H1 (cell line): ENCODE data around the gene WDR75. TPM values are rescaled to one million over a fixed set of nuclear protein-coding genes. Genes with fewer than 3 reads are reported as not detected.

Source experiments
- CTCF ChIA-PET: fragments of 300-600 bp; sonication (Branson Sonifier 250); formaldehyde crosslinking; loops from one replicate; lab custom pipeline; 2021; ENCODE audit not compliant: partially characterized antibody; lab: Charles Lee
- POLR2A ChIA-PET: fragments of 300-600 bp; sonication (Branson Sonifier 250); formaldehyde crosslinking; loops from one replicate; lab custom pipeline; 2021; ENCODE audit warnings: inconsistent platforms; ENCODE audit not compliant: partially characterized antibody; lab: Charles Lee
- DNase-seq, 2 experiments: peaks; one replicate each; pipeline versions ENCODE4 v3.0.0 to v3.0.0-alpha.2; 2010 to 2022; ENCODE audit warnings: low spot score in 2 of 2, low read depth in 1 of 2, mixed read lengths in 1 of 2
- FAIRE-seq: peaks from 2 replicates; lab custom pipeline; 2011; peaks lifted over from hg19 to GRCh38; lab: Jason Lieb, UNC
- H2AFZ ChIP-seq: 2 replicates; pipeline ENCODE4 v1.8.1; 2012; ENCODE audit warnings: low read length, inconsistent platforms
- H2AK5ac ChIP-seq: 2 replicates; pipeline ENCODE4 v1.6.1; 2013; ENCODE audit warnings: low read depth, low read length
- H2BK120ac ChIP-seq: replicated peaks from 2 replicates; pipeline ENCODE3; 2013; ENCODE audit warnings: low read depth, low read length, inconsistent platforms
- H2BK12ac ChIP-seq: 2 replicates; pipeline ENCODE4 v1.6.1; 2013; ENCODE audit warnings: low read depth, low read length
- H2BK15ac ChIP-seq: 2 replicates; pipeline ENCODE4 v1.6.1; 2013; ENCODE audit warnings: low read length
- H2BK20ac ChIP-seq: 2 replicates; pipeline ENCODE4 v1.6.1; 2013; ENCODE audit warnings: low read length
- H2BK5ac ChIP-seq: 2 replicates; pipeline ENCODE4 v1.6.1; 2013; ENCODE audit warnings: low read depth, low read length
- H3K14ac ChIP-seq: 2 replicates; pipeline ENCODE4 v1.6.1; 2013; ENCODE audit warnings: inconsistent platforms; ENCODE audit not compliant: insufficient read length
- H3K18ac ChIP-seq: 2 replicates; pipeline ENCODE4 v1.6.1; 2013; ENCODE audit warnings: low read length; ENCODE audit errors: extremely low read depth
- H3K23ac ChIP-seq: 2 replicates; pipeline ENCODE4 v1.6.1; 2013; ENCODE audit warnings: inconsistent platforms; ENCODE audit not compliant: insufficient read length
- H3K23me2 ChIP-seq: 2 replicates; pipeline ENCODE4 v1.6.1; 2013; ENCODE audit warnings: low read depth, low read length
- H3K27ac ChIP-seq: 2 replicates; pipeline ENCODE4 v1.6.1; 2011; ENCODE audit warnings: low read depth, low read length, inconsistent platforms
- H3K27me3 ChIP-seq, 4 experiments: replicated peaks in 1 of 4; 1 replicate in 1 of 4; 2 replicates in 3 of 4; pipeline versions ENCODE4 v1.6.1 to v1.8.1; 2011 to 2013; ENCODE audit warnings: low read length in 3 of 4, mild to moderate bottlenecking in 3 of 4, inconsistent platforms in 2 of 4, mixed read lengths in 2 of 4, moderate library complexity in 1 of 4; ENCODE audit not compliant: control insufficient read depth in 3 of 4, insufficient read depth in 3 of 4; ENCODE audit errors: extremely low read depth in 1 of 4
- H3K36me3 ChIP-seq, 4 experiments: 2 replicates each; pipeline versions ENCODE4 v1.6.1 to v1.8.1; 2011 to 2013; ENCODE audit warnings: mild to moderate bottlenecking in 4 of 4, low read length in 3 of 4, moderate library complexity in 2 of 4, control low read depth in 1 of 4, inconsistent platforms in 1 of 4; ENCODE audit not compliant: insufficient read depth in 4 of 4, control insufficient read depth in 2 of 4
- H3K4ac ChIP-seq: replicated peaks from 2 replicates; pipeline ENCODE3; 2013; ENCODE audit warnings: low read length, low read depth, mixed read lengths, inconsistent platforms; ENCODE audit not compliant: insufficient read length
- H3K4me1 ChIP-seq, 4 experiments: replicated peaks in 1 of 4; 1 replicate in 1 of 4; 2 replicates in 3 of 4; pipeline versions ENCODE4 v1.6.1 to v1.8.1; 2011 to 2013; ENCODE audit warnings: low read length in 3 of 4, inconsistent platforms in 2 of 4, mixed read lengths in 1 of 4; ENCODE audit not compliant: insufficient read depth in 4 of 4, control insufficient read depth in 3 of 4
- H3K4me2 ChIP-seq, 2 experiments: 2 replicates each; pipeline versions ENCODE4 v1.6.1 to v1.8.1; 2011 to 2013; ENCODE audit warnings: low read depth in 2 of 2, low read length in 2 of 2, control low read depth in 1 of 2, inconsistent platforms in 1 of 2, mild to moderate bottlenecking in 1 of 2; ENCODE audit not compliant: insufficient read depth in 1 of 2
- H3K4me3 ChIP-seq, 4 experiments: fragments of 200-600, 300-600 bp in 1 of 4; sonication (generic), shearing (Covaris generic), sonication (Bioruptor Twin) in 1 of 4; 2 replicates each; pipeline versions ENCODE4 v1.5.1 to v1.8.1; 2011 to 2016; ENCODE audit warnings: low read length in 4 of 4, low read depth in 3 of 4, control low read depth in 2 of 4, inconsistent platforms in 2 of 4, mild to moderate bottlenecking in 2 of 4, mixed read lengths in 1 of 4, moderate library complexity in 1 of 4; ENCODE audit not compliant: insufficient read depth in 2 of 4; ENCODE audit errors: extremely low read depth in 1 of 4
- H3K56ac ChIP-seq: replicated peaks from 2 replicates; pipeline ENCODE3; 2013; ENCODE audit warnings: low read depth, mild to moderate bottlenecking, mixed read lengths, low read length, inconsistent platforms; ENCODE audit not compliant: insufficient read length
- H3K79me1 ChIP-seq: 2 replicates; pipeline ENCODE4 v1.6.1; 2013; ENCODE audit warnings: low read depth, low read length, control low read depth
- H3K79me2 ChIP-seq, 2 experiments: 2 replicates each; pipeline versions ENCODE4 v1.6.1 to v1.8.1; 2012 to 2013; ENCODE audit warnings: low read length in 2 of 2, mild to moderate bottlenecking in 2 of 2, inconsistent platforms in 1 of 2; ENCODE audit not compliant: insufficient read depth in 2 of 2, control insufficient read depth in 1 of 2
- H3K9ac ChIP-seq, 4 experiments: replicated peaks in 1 of 4; 1 replicate in 1 of 4; 2 replicates in 3 of 4; pipeline versions ENCODE4 v1.6.1 to v1.8.1; 2011 to 2013; ENCODE audit warnings: low read depth in 3 of 4, low read length in 3 of 4, control low read depth in 2 of 4, mild to moderate bottlenecking in 2 of 4, moderate library complexity in 2 of 4, inconsistent platforms in 1 of 4; ENCODE audit errors: extremely low read depth in 1 of 4
- H3K9me3 ChIP-seq, 2 experiments: 2 replicates each; pipeline versions ENCODE4 v1.6.1 to v1.8.1; 2012 to 2013; ENCODE audit warnings: mild to moderate bottlenecking in 2 of 2, moderate library complexity in 2 of 2, control low read depth in 1 of 2, inconsistent platforms in 1 of 2, low read depth in 1 of 2, low read length in 1 of 2, mixed read lengths in 1 of 2; ENCODE audit not compliant: insufficient read depth in 2 of 2
- H4K20me1 ChIP-seq, 2 experiments: replicated peaks in 1 of 2; 2 replicates each; pipeline versions ENCODE3 to v1.8.1; 2011 to 2013; ENCODE audit warnings: inconsistent platforms in 2 of 2, low read length in 2 of 2, mild to moderate bottlenecking in 1 of 2; ENCODE audit not compliant: insufficient read depth in 2 of 2, control insufficient read depth in 1 of 2
- H4K5ac ChIP-seq: 2 replicates; pipeline ENCODE4 v1.6.1; 2013; ENCODE audit warnings: low read length, low read depth, mixed read lengths, inconsistent platforms; ENCODE audit not compliant: insufficient read length
- H4K8ac ChIP-seq: 2 replicates; pipeline ENCODE4 v1.8.0; 2013; ENCODE audit warnings: mild to moderate bottlenecking, moderate library complexity, low read length, inconsistent platforms; ENCODE audit not compliant: insufficient read depth; ENCODE audit errors: extremely low read depth
- H4K91ac ChIP-seq: replicated peaks from 2 replicates; pipeline ENCODE3; 2013; ENCODE audit warnings: low read length, mixed read lengths, inconsistent platforms; ENCODE audit not compliant: insufficient read length
- CHD2 ChIP-seq: IDR thresholded peaks from 2 replicates; pipeline ENCODE4 v1.6.1; 2012; ENCODE audit warnings: low read length, improper control_type of control experiment
- EGR1 ChIP-seq: IDR thresholded peaks from 2 replicates; pipeline ENCODE4 v1.6.1; 2011; ENCODE audit warnings: low read depth, low read length, borderline replicate concordance
- FOSL1 ChIP-seq: IDR thresholded peaks from 2 replicates; pipeline ENCODE4 v1.6.1; 2011; ENCODE audit warnings: mild to moderate bottlenecking, low read depth, low read length, moderate library complexity; ENCODE audit not compliant: insufficient read depth
- HDAC2 ChIP-seq, 2 experiments: fragments of 300-600 bp in 1 of 2; sonication (generic) in 1 of 2; IDR thresholded peaks; 2 replicates each; pipeline ENCODE4 v1.6.1; 2011 to 2012; ENCODE audit warnings: low read depth in 2 of 2, low read length in 2 of 2, mild to moderate bottlenecking in 2 of 2, moderate library complexity in 2 of 2, borderline replicate concordance in 1 of 2, inconsistent platforms in 1 of 2
- JUN ChIP-seq: IDR thresholded peaks from 2 replicates; pipeline ENCODE4 v1.6.1; 2011; ENCODE audit warnings: low read depth, mild to moderate bottlenecking, improper control_type of control experiment, low read length
- JUND ChIP-seq: IDR thresholded peaks from 2 replicates; pipeline ENCODE4 v1.6.1; 2011; ENCODE audit warnings: mild to moderate bottlenecking, improper control_type of control experiment, low read length
- KDM5A ChIP-seq: fragments of 200-600 bp; IDR thresholded peaks from 2 replicates; pipeline ENCODE4 v1.7.1; 2012; ENCODE audit warnings: mild to moderate bottlenecking, low read length, inconsistent platforms, mixed read lengths
- NRF1 ChIP-seq: IDR thresholded peaks from 2 replicates; pipeline ENCODE4 v1.6.1; 2011; ENCODE audit warnings: mild to moderate bottlenecking, low read depth, low read length, improper control_type of control experiment
- PHF8 ChIP-seq: fragments of 200-600 bp; sonication (generic); conservative IDR thresholded peaks from 2 replicates; pipeline ENCODE4 v1.7.1; 2012; ENCODE audit warnings: low read depth, mild to moderate bottlenecking, inconsistent platforms, low read length, moderate library complexity
- RFX5 ChIP-seq: IDR thresholded peaks from 2 replicates; pipeline ENCODE4 v1.6.1; 2011; ENCODE audit warnings: low read depth, low read length, improper control_type of control experiment, borderline replicate concordance
- SP2 ChIP-seq: IDR thresholded peaks from 2 replicates; pipeline ENCODE4 v1.6.1; 2012; ENCODE audit warnings: mild to moderate bottlenecking, low read length, inconsistent platforms
- TEAD4 ChIP-seq: IDR thresholded peaks from 2 replicates; pipeline ENCODE4 v1.6.1; 2012; ENCODE audit warnings: low read depth, low read length, inconsistent platforms, mixed read lengths
- ZNF274 ChIP-seq: IDR thresholded peaks from 2 replicates; pipeline ENCODE4 v1.7.0; 2012; ENCODE audit warnings: low read length, borderline replicate concordance; ENCODE audit errors: extremely low read depth
- WGBS, 2 experiments: shearing (Covaris generic) in 1 of 2; methylation state at CpG; one replicate each; pipeline versions ENCODE4 v1.1.6 to v1.1.7; 2013 to 2015; ENCODE audit warnings: low lambda C conversion rate in 2 of 2, mixed read lengths in 2 of 2, inconsistent platforms in 1 of 2, low coverage in 1 of 2, missing lambda C conversion rate in 1 of 2; ENCODE audit not compliant: insufficient replicate concordance in 2 of 2, insufficient coverage in 1 of 2, insufficient read length in 1 of 2; ENCODE audit errors: extremely low coverage in 1 of 2, missing lambda C conversion rate in 1 of 2; 5-methylcytosine and 5-hydroxymethylcytosine counted together
- polyA plus RNA-seq, 7 experiments: library from polyadenylated mRNA; depleted of rRNA in 3 of 7; stranded (reverse) in 5 of 7; unstranded in 2 of 7; fragments of >200 nt in 5 of 7; fragments of 200-250 nt in 2 of 7; gene quantifications; 1 replicate in 5 of 7; 2 replicates in 1 of 7; 4 replicates in 1 of 7; pipeline versions ENCODE4 v1.2.1 to v1.2.3, GENCODE V29; 2011 to 2013; ENCODE audit warnings: missing spikeins in 2 of 7, mixed read lengths in 2 of 7
- total RNA-seq: library from RNA; stranded (reverse); fragmentation: NEBNext Ultra II Directional; extraction: Animal tissue kit (Norgen Biotek cat#: 25700); gene quantifications from 2 replicates; pipeline ENCODE4 v1.2.1, GENCODE V29; 2021
- TF ChIP-seq, protein P1 (sequence below): IDR thresholded peaks from 2 replicates; pipeline ENCODE4 v1.6.1; 2011; ENCODE audit warnings: low read depth, mild to moderate bottlenecking, low read length; ENCODE audit not compliant: insufficient read depth

WDR75 gene
- total and polyA plus RNA-seq, 2 of the 8 experiments (the other 6 are each of a cell fraction or from before 2014, with no cell fraction given) = 26.9 to 77.1 TPM

DNA sequence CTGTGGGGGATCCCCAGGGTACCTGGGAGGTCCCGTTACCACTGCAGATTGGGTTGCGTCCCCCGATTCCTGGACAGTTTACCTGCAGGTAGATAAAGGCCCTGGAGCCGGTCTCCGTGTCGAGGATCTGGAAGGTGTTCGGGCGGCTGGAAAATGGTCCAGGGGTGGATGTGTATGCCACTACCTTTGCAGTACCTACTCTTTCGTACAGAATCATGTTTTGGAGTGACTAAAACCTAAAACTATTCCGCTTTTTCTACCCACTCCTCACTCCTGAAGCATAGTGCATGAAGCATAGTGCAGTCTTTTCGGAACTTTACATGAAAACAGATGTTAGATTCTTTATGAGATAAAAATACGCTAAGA lies 418 bp downstream of the WDR75 start:
- POLR2A ChIA-PET = interaction anchor here (0.6 to 2.1 kb wide), 4 partner anchors 10 to 321 kb away, joined by 4 to 11 read pairs (median 6); partner anchors contain the start of gene OSGEPL1
- peaks cover 24 to 54% of the 10 kb centered on the region in 2 experiments for H3K79me2 ChIP-seq
- no peaks in the 10 kb centered on the region; the same call in 1 of the 2 replicates for H3K23me2 ChIP-seq
- peak overlapping the region; percentile 82 to 98 (median 94) for H3K4me3 ChIP-seq
- no peak for DNase-seq
- H2AK5ac ChIP-seq = no peak overlapping the region
- peaks cover 7 to 11% of the 10 kb centered on the region in 2 experiments for H4K20me1 ChIP-seq
- no peak for FAIRE-seq
- H2BK5ac ChIP-seq = peak overlapping the region; percentile 63
- peak overlapping the region; percentile 89 for H3K27ac ChIP-seq
- peak overlapping the region; percentile 97; the same call in 1 of the 2 replicates for H4K8ac ChIP-seq
- H3K4me2 ChIP-seq = peak overlapping the region; percentile 19 to 71
- WGBS, 2 experiments = 2% methylated on average over 9 of the region's 12 CpGs; no CpG with 5 or more reads in 1 of the 2 experiments
- 0 out of 2 replicates have a peak overlapping the region, but pooled peaks have one; percentile 25 for H2AFZ ChIP-seq
- H3K36me3 ChIP-seq = peaks cover 0 to 5% (median 2%) of the 10 kb centered on the region in 4 experiments; a peak in 2 of 8 replicates
- H4K91ac ChIP-seq = no peak overlapping the region
- H3K14ac ChIP-seq = no peak overlapping the region
- no peak overlapping the region for H3K4ac ChIP-seq
- H3K56ac ChIP-seq = peak overlapping the region; percentile 77
- no peak overlapping the region for H4K5ac ChIP-seq
- peak overlapping the region; percentile 89 to 96 (median 94) for H3K9ac ChIP-seq
- H3K4me1 ChIP-seq = peaks cover 0 to 6% (median 1%) of the 10 kb centered on the region in 4 experiments; a peak in 2 of 7 replicates
- no peak overlapping the region for H2BK20ac ChIP-seq
- no peak overlapping the region for H3K23ac ChIP-seq
- no peak overlapping the region for H2BK120ac ChIP-seq
- H3K18ac ChIP-seq = peak overlapping the region; percentile 39
- H3K9me3 ChIP-seq = no peaks in the 10 kb centered on the region
- no peak overlapping the region for H2BK15ac ChIP-seq
- CTCF ChIA-PET = no interaction called here
- no peaks in the 10 kb centered on the region for H3K27me3 ChIP-seq
- H2BK12ac ChIP-seq = no peak overlapping the region
- H3K79me1 ChIP-seq = no peaks in the 10 kb centered on the region; the same call in 1 of the 2 replicates
- TF ChIP-seq CHD2 (no peak), JUND (no peak), KDM5A (no peak), ZNF274 (no peak), FOSL1 (no peak), HDAC2 (IDR thresholded peaks at IDR 0.05; ENCODE audit: borderline replicate concordance in 1 of 2, low read depth in 2 of 2, low read length in 2 of 2) (no peak; a peak in 1 of 4 replicates), TEAD4 (no peak), SP2 (no peak), NRF1 (no peak), JUN (no peak), EGR1 (no peak), PHF8 (no peak), RFX5 (no peak)
- TF ChIP-seq, protein P1, sequence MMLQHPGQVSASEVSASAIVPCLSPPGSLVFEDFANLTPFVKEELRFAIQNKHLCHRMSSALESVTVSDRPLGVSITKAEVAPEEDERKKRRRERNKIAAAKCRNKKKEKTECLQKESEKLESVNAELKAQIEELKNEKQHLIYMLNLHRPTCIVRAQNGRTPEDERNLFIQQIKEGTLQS = no peak
